A549 (cell line): ENCODE data around the gene PLA2G2C. TPM values are rescaled to one million over a fixed set of nuclear protein-coding genes. Genes with fewer than 3 reads are reported as not detected.
"Not testable (repeated sequence)": the region's sequence is repeated elsewhere in the genome, so short reads cannot be mapped to it uniquely, and the experiment has no call there.

Experiments
- ATAC-seq, 2 experiments: fragments of 200-7000 bp in 1 of 2; fragments of >200 bp in 1 of 2; cut with Nextera tagmentation in 1 of 2; cut with Tn5 transposase in 1 of 2; 3 replicates each; pipeline versions ENCODE4 v1.8.0 to v1.9.1; 2018 to 2020; ENCODE audit warnings: mild to moderate bottlenecking in 1 of 2, moderate library complexity in 1 of 2
- CTCF ChIA-PET: fragments of 300-600 bp; sonication (Branson Sonifier 250); formaldehyde crosslinking; extraction: SDS; loops from one replicate; lab custom pipeline; 2021; ENCODE audit warnings: antibody characterized with exemption, inconsistent platforms; lab: Yijun Ruan, JAX
- POLR2A ChIA-PET: fragments of 350-600 bp; formaldehyde crosslinking; extraction: SDS; loops from one replicate; lab custom pipeline; 2021; ENCODE audit warnings: antibody characterized with exemption, inconsistent platforms; lab: Yijun Ruan, JAX
- DNase-seq, 2 experiments: peaks; one replicate each; pipeline versions ENCODE4 v3.0.0 to v3.0.0-alpha.2; 2011 to 2016; ENCODE audit warnings: low read depth in 1 of 2, low spot score in 1 of 2
- FAIRE-seq: peaks from 2 replicates; lab custom pipeline; 2011; peaks lifted over from hg19 to GRCh38; lab: Jason Lieb, UNC
- H3K27ac ChIP-seq, 2 experiments: fragments of >200 bp; sonication (Bioruptor Twin); formaldehyde crosslinking; 3 replicates each; pipeline ENCODE4 v1.5.1; 2016 to 2017
- H3K4me1 ChIP-seq: fragments of >200 bp; sonication (Bioruptor Twin); formaldehyde crosslinking; 3 replicates; pipeline ENCODE4 v1.6.1; 2016
- H3K4me2 ChIP-seq: fragments of >200 bp; sonication (Bioruptor Twin); formaldehyde crosslinking; 3 replicates; pipeline ENCODE4 v1.6.1; 2016
- H3K4me3 ChIP-seq: fragments of >200 bp; sonication (Bioruptor Twin); formaldehyde crosslinking; 3 replicates; pipeline ENCODE4 v1.5.1; 2016
- H3K9me3 ChIP-seq: fragments of >200 bp; sonication (Bioruptor Twin); formaldehyde crosslinking; 3 replicates; pipeline ENCODE4 v1.6.1; 2016
- CBX2 ChIP-seq: fragments of 200-600 bp; sonication (generic); IDR thresholded peaks from 2 replicates; pipeline ENCODE4 v1.6.1; 2016; ENCODE audit warnings: low read depth, mild to moderate bottlenecking, borderline replicate concordance
- CBX8 ChIP-seq: fragments of 200-600 bp; sonication (generic); IDR thresholded peaks from 2 replicates; pipeline ENCODE4 v1.6.1; 2016
- CEBPB ChIP-seq, 2 experiments: fragments of >200 bp in 1 of 2; sonication (Bioruptor Twin) in 1 of 2; formaldehyde crosslinking in 1 of 2; IDR thresholded peaks; 2 replicates each; pipeline ENCODE4 v1.6.1; 2012 to 2016
- CHD2 ChIP-seq: fragments of 150-350 bp; IDR thresholded peaks from 2 replicates; pipeline ENCODE4 v1.6.1; 2014; ENCODE audit warnings: low read length; ENCODE audit not compliant: partially characterized antibody
- CHD4 ChIP-seq: fragments of 200-600 bp; sonication (generic); IDR thresholded peaks from 2 replicates; pipeline ENCODE4 v1.6.1; 2016; ENCODE audit warnings: antibody characterized with exemption, mild to moderate bottlenecking, borderline replicate concordance
- CTCF ChIP-seq: fragments of >200 bp; sonication (Bioruptor Twin); formaldehyde crosslinking; IDR thresholded peaks from 3 replicates; pipeline ENCODE4 v1.5.1; 2016
- EHMT2 ChIP-seq: fragments of 200-600 bp; sonication (generic); IDR thresholded peaks from 2 replicates; pipeline ENCODE4 v1.6.1; 2016; ENCODE audit warnings: antibody characterized with exemption, low read depth, mild to moderate bottlenecking, moderate library complexity
- ESRRA ChIP-seq: fragments of 150-350 bp; IDR thresholded peaks from 2 replicates; pipeline ENCODE4 v1.6.1; 2014; ENCODE audit warnings: mild to moderate bottlenecking, low read length, borderline replicate concordance
- FOXS1 ChIP-seq: fragments of 250-450 bp; sonication (Bioruptor Pico); IDR thresholded peaks from 2 replicates; pipeline ENCODE4 v1.5.0; 2020; ENCODE audit warnings: mild to moderate bottlenecking, moderate library complexity
- GATA3 ChIP-seq: IDR thresholded peaks from 2 replicates; pipeline ENCODE4 v1.6.1; 2012; ENCODE audit warnings: borderline replicate concordance
- HOXA7 ChIP-seq: fragments of 250-450 bp; sonication (Bioruptor Pico); IDR thresholded peaks from 2 replicates; pipeline ENCODE4 v1.5.0; 2020; ENCODE audit warnings: mild to moderate bottlenecking, moderate library complexity
- HOXB5 ChIP-seq: fragments of 250-450 bp; sonication (Bioruptor Pico); IDR thresholded peaks from 2 replicates; pipeline ENCODE4 v1.5.0; 2020; ENCODE audit warnings: mild to moderate bottlenecking, moderate library complexity
- JUNB ChIP-seq: fragments of >200 bp; sonication (Bioruptor Twin); formaldehyde crosslinking; IDR thresholded peaks from 2 replicates; pipeline ENCODE4 v1.6.1; 2016
- MAX ChIP-seq: IDR thresholded peaks from 2 replicates; pipeline ENCODE4 v1.6.1; 2012
- RAD21 ChIP-seq, 2 experiments: fragments of >200 bp in 1 of 2; sonication (Bioruptor Twin) in 1 of 2; formaldehyde crosslinking in 1 of 2; IDR thresholded peaks in 1 of 2; conservative IDR thresholded peaks in 1 of 2; 2 replicates in 1 of 2; 3 replicates in 1 of 2; pipeline ENCODE4 v1.6.1; 2012 to 2018; ENCODE audit warnings: inconsistent platforms in 1 of 2
- RARB ChIP-seq: fragments of 250-450 bp; sonication (Bioruptor Pico); IDR thresholded peaks from 2 replicates; pipeline ENCODE4 v1.8.0; 2021; ENCODE audit warnings: mild to moderate bottlenecking, moderate library complexity
- REST ChIP-seq: fragments of 200-600 bp; sonication (generic); IDR thresholded peaks from 2 replicates; pipeline ENCODE4 v1.6.1; 2016; ENCODE audit warnings: antibody characterized with exemption, mild to moderate bottlenecking, moderate library complexity
- SMC3 ChIP-seq: fragments of >200 bp; sonication (Bioruptor Twin); formaldehyde crosslinking; IDR thresholded peaks from 3 replicates; pipeline ENCODE4 v1.6.1; 2018; ENCODE audit warnings: inconsistent platforms
- SREBF2 ChIP-seq: fragments of 450-650 bp; IDR thresholded peaks from 2 replicates; pipeline ENCODE4 v1.6.1; 2014; ENCODE audit warnings: mild to moderate bottlenecking, moderate library complexity
- TP53 ChIP-seq: fragments of 250-450 bp; sonication (Bioruptor Pico); IDR thresholded peaks from 2 replicates; pipeline ENCODE4 v1.5.0; 2021; ENCODE audit warnings: mild to moderate bottlenecking, moderate library complexity
- USF2 ChIP-seq: fragments of 450-650 bp; IDR thresholded peaks from 2 replicates; pipeline ENCODE4 v1.6.1; 2014; ENCODE audit warnings: antibody characterized with exemption
- WGBS: methylation state at CpG from one replicate; pipeline ENCODE4 v1.1.6; 2017; ENCODE audit errors: missing lambda C conversion rate; 5-methylcytosine and 5-hydroxymethylcytosine counted together
- polyA plus RNA-seq, 4 experiments: library from polyadenylated mRNA; depleted of rRNA in 3 of 4; stranded (reverse); fragments of >200 nt; fragmentation: RNase III in 1 of 4; extraction: RNeasy Plus Mini Kit Qiagen cat#74134 plus additional on column Dnase treatment in 1 of 4; gene quantifications; 2 replicates in 3 of 4; 3 replicates in 1 of 4; pipeline ENCODE4 v1.2.3, GENCODE V29; 2011 to 2017

Gene PLA2G2C
- polyA plus RNA-seq, 2 of the 4 experiments (the other 2 are of a cell fraction): not detected

GRCh38 chr1:20219053-20219452 lies 32.7 kb upstream of the PLA2G2C start:
- H3K4me2 ChIP-seq, POLR2A ChIA-PET, ATAC-seq, H3K4me1 ChIP-seq, H3K9me3 ChIP-seq, H3K27ac ChIP-seq, H3K4me3 ChIP-seq, DNase-seq, FAIRE-seq: not testable (repeated sequence)
- WGBS: 61% methylated on average over 6 of the region's 6 CpGs
- CTCF ChIA-PET: interaction anchor here (1.4 to 3.0 kb wide), 2 partner anchors 9 to 275 kb away, joined by 4 to 10 read pairs; no protein-coding TSS in a partner anchor

- peak in 1 of 2 experiments; percentile 34 for DNase-seq
- CTCF ChIA-PET: interaction anchor here (0.9 to 11.9 kb wide), 8 partner anchors 17 to 325 kb away, joined by 3 to 162 read pairs (median 4); no protein-coding TSS in a partner anchor
- H3K4me3 ChIP-seq: no peak overlapping the region
- no peaks in the 10 kb centered on the region; the same call in 2 of the 3 replicates for H3K9me3 ChIP-seq
- TF ChIP-seq RAD21 (conservative IDR thresholded peaks at IDR 0.05 in 1 of 2, IDR thresholded peaks at IDR 0.05 in 1 of 2): peak in 1 of 2 experiments; percentile 47; a peak in 4 of 5 replicates
- TF ChIP-seq SMC3: peak; percentile 29; the same call in 1 of the 3 replicates
- no peak for TF ChIP-seq SREBF2
- TF ChIP-seq CTCF: peak; percentile 38
- no peak for TF ChIP-seq RARB (CRISPR knock-in tag)
- H3K4me1 ChIP-seq: peaks cover 15% of the 10 kb centered on the region
- no peak for FAIRE-seq
- POLR2A ChIA-PET: no interaction called here
- H3K4me2 ChIP-seq: no peak overlapping the region
- ATAC-seq: peak; percentile 57 to 80; a peak in 5 of 6 replicates
- no peak overlapping the region for H3K27ac ChIP-seq
- 0% methylated on average over 1 of the region's 1 CpG for WGBS
Measured at GRCh38 chr1:20216574-20216973, 30.3 kb upstream of the PLA2G2C start.

GRCh38 chr1:20215716-20216115 lies 29.4 kb upstream of the PLA2G2C start:
- peaks cover 24% of the 10 kb centered on the region for H3K4me1 ChIP-seq
- ChIA-PET CTCF (interaction anchor here (1.7 to 11.9 kb wide), 4 partner anchors 18 to 278 kb away, joined by 5 to 162 read pairs (median 7); no protein-coding TSS in a partner anchor), POLR2A (no interaction called here)
- DNase-seq: no peak
- no peak for ATAC-seq
- TF ChIP-seq TP53 (CRISPR knock-in tag): no peak
- TF ChIP-seq CBX8: no peak
- TF ChIP-seq EHMT2: no peak
- TF ChIP-seq CEBPB (IDR thresholded peaks at IDR 0.05): no peak
- TF ChIP-seq JUNB: no peak
- TF ChIP-seq SREBF2: no peak
- no peak for TF ChIP-seq REST
- TF ChIP-seq MAX: no peak
- TF ChIP-seq GATA3: no peak
- no peak for TF ChIP-seq RAD21 (conservative IDR thresholded peaks at IDR 0.05 in 1 of 2, IDR thresholded peaks at IDR 0.05 in 1 of 2)
- TF ChIP-seq ESRRA: no peak
- TF ChIP-seq FOXS1 (CRISPR knock-in tag): no peak
- TF ChIP-seq CHD4: no peak
- no peak for TF ChIP-seq USF2
- no peak for TF ChIP-seq CHD2
- no peak for TF ChIP-seq CTCF
- TF ChIP-seq HOXA7 (CRISPR knock-in tag): no peak
- no peak for TF ChIP-seq CBX2
- TF ChIP-seq HOXB5 (CRISPR knock-in tag): no peak
- no peak for TF ChIP-seq SMC3
- no peak overlapping the region for H3K4me3 ChIP-seq
- WGBS: 53% methylated on average over 6 of the region's 6 CpGs
- H3K9me3 ChIP-seq: no peaks in the 10 kb centered on the region; the same call in 2 of the 3 replicates
- H3K27ac ChIP-seq: no peak overlapping the region
- FAIRE-seq: no peak
- no peak overlapping the region for H3K4me2 ChIP-seq
